ENCODE results near the gene SMAD7.

Gene SMAD7

GRCh38 chr18:48917579-48918517, 32.9 kb downstream of the SMAD7 start:
- no peak for DNase-seq (ENCODE audit: low read depth)
- no peak overlapping the region for H3K4me3 ChIP-seq (ENCODE audit: control insufficient read depth, low read depth, low read length)
- TF ChIP-seq, protein P1, sequence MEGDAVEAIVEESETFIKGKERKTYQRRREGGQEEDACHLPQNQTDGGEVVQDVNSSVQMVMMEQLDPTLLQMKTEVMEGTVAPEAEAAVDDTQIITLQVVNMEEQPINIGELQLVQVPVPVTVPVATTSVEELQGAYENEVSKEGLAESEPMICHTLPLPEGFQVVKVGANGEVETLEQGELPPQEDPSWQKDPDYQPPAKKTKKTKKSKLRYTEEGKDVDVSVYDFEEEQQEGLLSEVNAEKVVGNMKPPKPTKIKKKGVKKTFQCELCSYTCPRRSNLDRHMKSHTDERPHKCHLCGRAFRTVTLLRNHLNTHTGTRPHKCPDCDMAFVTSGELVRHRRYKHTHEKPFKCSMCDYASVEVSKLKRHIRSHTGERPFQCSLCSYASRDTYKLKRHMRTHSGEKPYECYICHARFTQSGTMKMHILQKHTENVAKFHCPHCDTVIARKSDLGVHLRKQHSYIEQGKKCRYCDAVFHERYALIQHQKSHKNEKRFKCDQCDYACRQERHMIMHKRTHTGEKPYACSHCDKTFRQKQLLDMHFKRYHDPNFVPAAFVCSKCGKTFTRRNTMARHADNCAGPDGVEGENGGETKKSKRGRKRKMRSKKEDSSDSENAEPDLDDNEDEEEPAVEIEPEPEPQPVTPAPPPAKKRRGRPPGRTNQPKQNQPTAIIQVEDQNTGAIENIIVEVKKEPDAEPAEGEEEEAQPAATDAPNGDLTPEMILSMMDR (IDR thresholded peaks at IDR 0.05; ENCODE audit: control insufficient read depth, insufficient read depth, low read depth, low read length, missing control alignments), result no peak

- TF ChIP-seq, protein P1 (IDR thresholded peaks at IDR 0.05; ENCODE audit: control insufficient read depth, insufficient read depth, low read depth, low read length, missing control alignments), result no peak
- no peak overlapping the region for H3K4me3 ChIP-seq (ENCODE audit: control insufficient read depth, low read depth, low read length)
- no peak for DNase-seq (ENCODE audit: low read depth)
Measured at GRCh38 chr18:48915626-48916425, 34.9 kb downstream of the SMAD7 start.

- DNase-seq (ENCODE audit: low read depth), result no peak
- no peak overlapping the region for H3K4me3 ChIP-seq (ENCODE audit: control insufficient read depth, low read depth, low read length)
- TF ChIP-seq, protein P1 (IDR thresholded peaks at IDR 0.05; ENCODE audit: control insufficient read depth, insufficient read depth, low read depth, low read length, missing control alignments), result no peak
Measured at GRCh38 chr18:48914581-48915251, 36.0 kb downstream of the SMAD7 start.

- TF ChIP-seq, protein P1 (IDR thresholded peaks at IDR 0.05; ENCODE audit: control insufficient read depth, insufficient read depth, low read depth, low read length, missing control alignments), result no peak
- H3K4me3 ChIP-seq (ENCODE audit: control insufficient read depth, low read depth, low read length), result no peak overlapping the region
- DNase-seq (ENCODE audit: low read depth), result no peak
Measured at GRCh38 chr18:48913775-48914174, 37.0 kb downstream of the SMAD7 start.

DNA sequence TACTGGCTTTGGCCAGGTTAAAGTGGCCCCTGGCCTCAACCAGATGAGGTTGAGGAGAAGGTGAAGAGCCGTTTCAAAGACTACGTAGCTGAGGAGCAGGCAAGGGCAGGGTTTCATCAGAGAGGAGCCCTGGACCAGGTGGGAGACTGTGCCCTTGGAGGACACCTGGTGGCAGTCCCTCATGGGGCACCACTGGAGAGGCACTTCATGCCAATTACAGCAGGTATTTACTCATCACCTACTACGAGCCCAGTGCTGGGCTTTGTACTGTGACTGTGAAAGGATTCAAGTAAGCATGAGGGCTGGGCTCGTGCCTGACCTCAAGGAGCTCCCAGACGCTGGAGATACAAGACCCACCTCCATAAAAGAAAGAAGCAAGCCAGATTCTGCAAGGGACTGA, 37.6 kb downstream of the SMAD7 start:
- no peak for DNase-seq (ENCODE audit: low read depth)
- TF ChIP-seq, protein P1 (IDR thresholded peaks at IDR 0.05; ENCODE audit: control insufficient read depth, insufficient read depth, low read depth, low read length, missing control alignments), result peak; percentile 8
- no peak overlapping the region for H3K4me3 ChIP-seq (ENCODE audit: control insufficient read depth, low read depth, low read length)

DNA sequence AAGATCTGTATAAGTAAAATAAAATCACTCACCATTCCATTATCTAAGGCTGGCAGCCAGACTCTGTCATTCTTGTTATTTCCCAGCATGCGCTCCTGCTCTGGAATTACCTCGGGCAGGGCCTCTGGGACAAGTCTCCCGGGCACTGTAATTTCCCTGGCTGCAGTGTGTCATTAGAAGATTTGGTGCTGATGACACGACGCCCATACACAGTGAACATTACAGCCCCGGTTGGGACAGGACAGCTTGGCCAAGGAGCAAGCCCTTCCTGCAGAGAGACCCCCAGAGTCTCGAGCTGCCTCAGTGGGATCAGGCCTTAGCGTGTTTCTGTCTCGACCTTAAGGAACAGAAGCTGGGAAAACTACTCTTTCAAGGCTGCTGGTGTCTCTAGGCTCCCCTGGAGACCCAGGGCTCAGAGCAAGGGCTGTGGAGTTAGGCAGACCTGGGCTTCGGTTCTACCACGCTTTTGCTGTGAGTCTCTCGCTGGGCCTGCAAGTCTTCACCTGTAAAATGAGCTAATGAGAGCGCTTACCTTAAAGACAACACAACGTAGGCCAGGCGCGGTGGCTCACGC, 39.7 kb downstream of the SMAD7 start:
- no peak for DNase-seq (ENCODE audit: low read depth)
- TF ChIP-seq, protein P1 (IDR thresholded peaks at IDR 0.05; ENCODE audit: control insufficient read depth, insufficient read depth, low read depth, low read length, missing control alignments), result no peak

More for the DNA sequence above, 39.7 kb downstream of the SMAD7 start:
- H3K4me3 ChIP-seq (ENCODE audit: control insufficient read depth, low read depth, low read length), result no peak overlapping the region

All from AG09309 (cell line).